Measurements from ENCODE around the gene CDC14A.

The CDC14A gene

GRCh38 chr1:100313382-100313781, 38.9 kb upstream of the CDC14A start:
- TF ChIP-seq REST (IDR thresholded peaks at IDR 0.05; ENCODE audit: insufficient read depth in 1 of 2, low read depth in 2 of 2, low read length in 2 of 2), result no peak
- TF ChIP-seq POLR2AphosphoS5 (IDR thresholded peaks at IDR 0.05; ENCODE audit: low read depth, low read length), result no peak
- no peak for TF ChIP-seq SIN3A (IDR thresholded peaks at IDR 0.05; ENCODE audit: borderline replicate concordance, insufficient read depth, low read length)
- no peak for TF ChIP-seq TAF1 (IDR thresholded peaks at IDR 0.05; ENCODE audit: borderline replicate concordance, insufficient read depth, low read length)
- TF ChIP-seq FOXP2 (optimal IDR thresholded peaks at IDR 0.05; ENCODE audit: borderline replicate concordance, extremely low read depth, extremely low read length, insufficient read depth), result no peak

GRCh38 chr1:100316622-100317021, 35.7 kb upstream of the CDC14A start:
- TF ChIP-seq POLR2AphosphoS5 (IDR thresholded peaks at IDR 0.05; ENCODE audit: low read depth, low read length), result no peak
- no peak for TF ChIP-seq FOXP2 (optimal IDR thresholded peaks at IDR 0.05; ENCODE audit: borderline replicate concordance, extremely low read depth, extremely low read length, insufficient read depth)

GRCh38 chr1:100320311-100321099, 31.8 kb upstream of the CDC14A start:
- TF ChIP-seq REST (IDR thresholded peaks at IDR 0.05; ENCODE audit: insufficient read depth in 1 of 2, low read depth in 2 of 2, low read length in 2 of 2) (no peak), FOXP2 (optimal IDR thresholded peaks at IDR 0.05; ENCODE audit: borderline replicate concordance, extremely low read depth, extremely low read length, insufficient read depth) (no peak), POLR2AphosphoS5 (IDR thresholded peaks at IDR 0.05; ENCODE audit: low read depth, low read length) (no peak), TAF1 (IDR thresholded peaks at IDR 0.05; ENCODE audit: borderline replicate concordance, insufficient read depth, low read length) (no peak), SIN3A (IDR thresholded peaks at IDR 0.05; ENCODE audit: borderline replicate concordance, insufficient read depth, low read length) (no peak)

GRCh38 chr1:100321100-100321493, 31.2 kb upstream of the CDC14A start:
- TF ChIP-seq TAF1 (IDR thresholded peaks at IDR 0.05; ENCODE audit: borderline replicate concordance, insufficient read depth, low read length) (no peak), FOXP2 (optimal IDR thresholded peaks at IDR 0.05; ENCODE audit: borderline replicate concordance, extremely low read depth, extremely low read length, insufficient read depth) (no peak), REST (IDR thresholded peaks at IDR 0.05; ENCODE audit: insufficient read depth in 1 of 2, low read depth in 2 of 2, low read length in 2 of 2) (no peak), POLR2AphosphoS5 (IDR thresholded peaks at IDR 0.05; ENCODE audit: low read depth, low read length) (no peak), SIN3A (IDR thresholded peaks at IDR 0.05; ENCODE audit: borderline replicate concordance, insufficient read depth, low read length) (no peak)

- TF ChIP-seq REST (IDR thresholded peaks at IDR 0.05; ENCODE audit: insufficient read depth in 1 of 2, low read depth in 2 of 2, low read length in 2 of 2) (no peak), FOXP2 (optimal IDR thresholded peaks at IDR 0.05; ENCODE audit: borderline replicate concordance, extremely low read depth, extremely low read length, insufficient read depth) (no peak), TAF1 (IDR thresholded peaks at IDR 0.05; ENCODE audit: borderline replicate concordance, insufficient read depth, low read length) (no peak)
Measured at GRCh38 chr1:100321506-100321905, 30.8 kb upstream of the CDC14A start.

All from PFSK-1 (cell line).